GM19467 (cell line): ENCODE results near the gene SEMA4D.

Experiments
- ATAC-seq: cut with Tn5 transposase; IDR thresholded peaks from one replicate; pipeline ENCODE4 v1.9.1; 2021; ENCODE audit warnings: mild to moderate bottlenecking, moderate library complexity; ENCODE audit not compliant: unreplicated experiment

The SEMA4D gene

DNA sequence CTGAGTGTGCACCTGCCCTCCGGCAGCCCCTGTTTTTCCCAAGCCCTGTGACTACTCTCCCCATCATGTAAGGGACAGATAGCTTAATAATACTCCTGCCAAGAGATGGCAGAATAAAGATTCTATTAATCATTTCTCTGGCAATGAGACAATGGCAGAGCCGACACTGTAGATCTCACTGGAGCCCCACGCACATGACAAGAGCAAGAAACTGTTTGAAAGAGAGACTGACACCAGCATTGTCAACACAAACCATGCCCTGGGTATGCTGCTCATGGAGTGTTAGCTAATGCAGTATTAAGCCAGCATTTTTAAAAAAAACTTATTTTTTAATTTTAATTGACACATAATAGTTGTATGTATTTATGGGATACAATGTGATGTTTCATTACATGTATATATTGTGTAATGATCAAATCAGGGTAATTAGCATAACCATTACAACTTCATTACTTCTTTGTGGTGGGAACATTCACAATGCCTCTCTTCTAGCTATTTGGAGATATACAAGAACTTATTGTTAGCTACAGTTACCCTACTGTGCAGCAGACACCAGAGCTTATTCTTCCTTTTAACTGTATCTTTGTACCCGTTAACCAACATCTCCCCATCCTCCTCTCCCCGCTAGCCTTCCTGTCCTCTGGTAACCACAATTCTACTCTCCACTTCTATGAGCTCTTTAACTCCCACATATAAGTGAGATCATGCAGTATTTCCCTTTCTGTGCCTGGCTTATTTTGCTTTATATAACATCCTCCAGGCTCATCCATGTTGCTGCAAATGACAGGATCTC, 31.5 kb upstream of the SEMA4D start:
- no peak for ATAC-seq

DNA sequence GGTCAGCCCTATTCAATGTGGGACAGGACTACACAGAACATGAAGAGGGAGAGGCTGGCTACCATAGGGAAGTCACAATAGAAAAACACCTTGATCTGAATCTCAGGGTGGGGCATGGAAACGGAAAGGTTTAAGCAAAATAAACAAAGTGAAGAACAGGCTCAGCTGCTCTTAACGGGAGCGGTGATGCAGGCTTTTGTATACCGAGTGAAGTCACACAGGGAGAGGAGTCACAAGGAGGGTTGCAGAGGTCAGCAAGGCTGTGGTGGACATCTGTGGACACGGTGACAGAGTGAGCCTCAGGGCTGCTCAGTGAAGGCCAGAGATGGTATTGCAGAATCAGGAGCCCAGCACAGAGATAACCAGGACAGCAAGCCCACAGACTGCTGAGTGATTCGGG, 30.6 kb upstream of the SEMA4D start:
- no peak for ATAC-seq

DNA sequence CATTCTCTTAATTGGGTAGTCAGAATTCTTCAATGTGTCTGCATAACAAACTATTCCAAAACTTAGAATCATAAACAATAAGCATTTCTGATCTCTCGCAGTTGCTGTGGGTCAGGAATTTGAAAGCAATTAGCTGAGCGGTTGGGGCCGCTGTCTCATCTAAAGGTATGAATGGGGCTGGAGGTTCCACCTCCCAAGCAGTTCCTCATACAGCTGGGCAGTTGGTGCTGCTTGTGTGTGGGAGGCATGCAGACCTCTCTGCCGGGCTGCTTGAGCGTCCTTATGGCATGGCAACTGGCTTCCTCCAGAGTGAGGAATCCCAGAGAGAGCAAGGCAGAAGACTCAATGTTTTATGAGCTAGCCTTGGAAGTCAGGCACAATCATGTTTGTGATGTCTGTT, 30.2 kb upstream of the SEMA4D start:
- ATAC-seq: no peak

DNA sequence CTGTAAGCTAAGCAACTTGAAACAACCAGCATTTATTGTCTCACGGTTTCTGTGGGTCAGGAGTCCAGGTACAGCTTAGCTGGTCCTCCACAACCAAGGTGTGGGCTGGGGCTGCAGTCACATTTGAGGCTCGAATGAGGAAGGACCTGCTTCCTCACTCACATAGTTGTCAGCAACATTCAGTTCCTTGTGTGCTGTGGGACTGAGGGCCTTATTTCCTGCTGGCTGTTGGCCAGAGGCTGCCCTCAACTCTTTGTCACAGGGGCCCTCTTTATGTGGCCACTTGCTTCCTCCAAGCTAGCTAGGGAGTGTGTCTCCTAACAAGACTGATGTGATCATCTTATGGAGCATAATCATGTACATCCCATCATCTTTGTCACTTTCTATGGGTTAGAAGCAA, 29.2 kb upstream of the SEMA4D start:
- ATAC-seq: no peak

GRCh38 chr9:89526667-89527066, 28.8 kb upstream of the SEMA4D start:
- ATAC-seq: no peak

DNA sequence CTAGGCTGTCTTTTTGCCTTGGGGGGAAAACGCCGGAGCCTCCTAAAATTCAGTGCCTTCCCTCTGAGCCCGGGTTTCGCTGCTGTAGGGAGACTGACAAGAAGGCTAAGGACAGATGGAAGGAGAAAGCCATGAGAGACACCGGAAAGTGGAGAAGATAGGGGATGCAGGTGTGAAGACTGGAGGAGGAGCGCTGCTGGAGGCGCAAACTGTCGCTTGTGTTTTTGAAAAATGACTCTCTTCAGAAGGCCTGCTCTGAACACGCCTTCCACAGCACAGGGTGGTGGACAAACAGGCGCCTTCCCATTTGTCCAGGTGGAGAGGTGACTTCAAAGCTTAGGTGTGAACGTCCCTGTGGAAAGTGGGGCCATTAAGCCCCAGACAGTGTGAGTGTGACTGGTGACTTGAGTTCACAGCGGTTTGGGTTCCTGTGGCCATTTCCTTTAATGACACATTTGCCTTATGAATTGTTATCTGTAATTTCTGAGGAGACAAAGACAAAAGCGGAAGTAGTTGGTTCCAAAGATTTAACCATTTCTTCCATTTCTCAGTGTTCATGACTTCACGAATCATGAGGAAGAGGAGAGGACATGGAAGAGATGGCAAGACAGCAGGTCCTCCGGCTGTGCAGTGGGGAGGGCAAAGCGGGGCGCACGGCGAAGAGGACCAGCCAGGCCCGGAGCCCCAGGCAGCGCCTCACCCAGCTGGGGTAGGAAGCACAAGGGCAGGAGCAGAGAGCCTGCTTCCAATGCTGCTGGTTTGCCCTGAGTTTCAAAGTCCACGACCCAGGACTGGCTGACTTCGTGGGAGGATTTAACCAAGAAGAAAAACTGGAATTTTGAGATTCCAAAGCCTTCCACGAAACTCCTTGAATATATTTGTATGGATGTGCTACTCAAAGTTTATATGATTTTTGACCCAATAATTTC, 27.8 kb upstream of the SEMA4D start:
- ATAC-seq: no peak

- ATAC-seq: no peak
Measured at GRCh38 chr9:89524963-89525362, 27.1 kb upstream of the SEMA4D start.

GRCh38 chr9:89523948-89524347, 26.0 kb upstream of the SEMA4D start:
- ATAC-seq: no peak

GRCh38 chr9:89522959-89523285, 25.0 kb upstream of the SEMA4D start:
- ATAC-seq: no peak

- ATAC-seq: peak; percentile 87
Measured at GRCh38 chr9:89522261-89522958, 24.5 kb upstream of the SEMA4D start.

DNA sequence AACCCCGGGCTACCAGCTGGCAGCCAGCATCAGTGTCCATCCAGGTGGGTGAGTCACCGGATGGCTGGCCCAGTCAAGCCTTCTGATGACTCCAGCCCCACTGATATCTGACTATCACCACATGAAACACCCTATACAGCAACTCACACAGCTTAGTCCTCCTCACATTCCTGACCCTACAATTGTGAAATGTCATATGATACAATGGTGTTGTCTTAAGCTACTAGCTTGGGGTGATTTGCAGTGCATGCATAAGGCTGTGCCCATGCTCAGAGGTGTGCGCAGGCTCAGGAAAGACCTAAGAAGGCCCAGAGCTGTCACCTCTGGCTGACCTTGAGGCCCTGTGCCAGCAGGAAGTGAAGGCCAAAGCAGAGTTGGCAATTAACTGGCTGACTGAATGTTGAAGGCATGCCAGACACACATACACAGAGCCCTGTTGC, 21.5 kb upstream of the SEMA4D start:
- no peak for ATAC-seq

GRCh38 chr9:89518466-89519365, 20.8 kb upstream of the SEMA4D start:
- no peak for ATAC-seq

- no peak for ATAC-seq
Measured at GRCh38 chr9:89515416-89515815, 17.5 kb upstream of the SEMA4D start.

GRCh38 chr9:89514956-89515355, 17.0 kb upstream of the SEMA4D start:
- no peak for ATAC-seq

DNA sequence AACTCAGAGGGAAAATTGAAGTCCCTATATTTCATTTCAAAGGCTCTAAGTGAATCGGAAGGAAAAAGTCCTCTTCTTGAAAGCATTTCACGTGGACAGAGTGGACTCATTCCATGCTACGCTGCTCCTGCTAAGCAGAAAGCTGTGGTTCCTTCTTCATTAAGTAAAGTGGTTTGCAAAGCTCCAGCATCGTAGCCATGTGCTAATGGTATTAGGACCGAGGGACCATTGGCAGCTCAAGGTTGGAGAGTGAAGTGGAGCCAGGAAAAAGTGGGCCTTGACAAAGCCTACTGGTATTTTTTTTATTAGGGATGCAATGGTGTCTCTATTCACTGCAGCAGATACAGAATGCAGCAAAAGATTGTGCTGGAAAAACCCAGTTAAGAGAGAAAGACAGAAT, 16.4 kb upstream of the SEMA4D start:
- no peak for ATAC-seq

GRCh38 chr9:89513837-89514236, 15.9 kb upstream of the SEMA4D start:
- ATAC-seq: no peak

DNA sequence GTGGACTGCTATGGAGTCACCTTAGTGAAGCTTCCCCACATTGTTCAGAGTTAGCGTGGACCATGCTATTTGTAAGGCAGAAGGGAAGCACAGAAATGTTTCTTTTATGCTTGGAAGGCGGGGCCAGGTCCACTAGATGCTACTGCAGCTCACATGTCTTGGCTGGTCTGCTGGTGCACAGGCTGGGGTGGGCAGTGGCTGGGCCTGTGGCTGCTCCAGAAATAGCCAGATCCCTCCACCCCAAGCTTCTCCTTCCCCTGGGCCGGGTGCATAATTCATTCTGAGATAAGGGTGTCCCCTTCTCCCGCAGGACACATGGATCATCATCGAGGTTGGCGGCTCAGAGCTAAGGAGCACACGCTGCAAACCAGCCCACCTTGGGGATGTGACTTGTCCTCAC, 14.5 kb upstream of the SEMA4D start:
- ATAC-seq: no peak

GRCh38 chr9:89508951-89509615, 11.2 kb upstream of the SEMA4D start:
- ATAC-seq: no peak

DNA sequence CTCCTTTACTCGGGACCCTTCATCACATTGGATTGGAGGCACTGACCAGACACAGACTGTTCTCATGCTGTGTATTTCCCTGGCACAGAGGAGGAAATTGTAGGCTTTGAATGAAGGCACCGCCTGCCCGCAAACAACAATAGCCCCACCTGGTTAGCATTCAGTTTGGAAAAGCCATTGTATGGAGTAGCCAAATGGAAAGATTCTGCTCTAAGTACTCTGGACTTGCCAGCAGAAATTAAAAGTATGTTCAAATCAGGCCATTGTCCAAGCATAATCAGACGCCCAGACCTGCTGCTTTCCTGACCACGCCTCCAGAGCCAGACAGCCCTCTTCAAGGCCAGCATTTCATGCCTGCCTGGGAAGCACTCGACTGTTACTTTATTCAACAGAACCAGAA, 8.0 kb upstream of the SEMA4D start:
- ATAC-seq: no peak

GRCh38 chr9:89505048-89505447, 7.1 kb upstream of the SEMA4D start:
- ATAC-seq: no peak
